Endothelial cell (in vitro differentiated cells): ENCODE data around the gene DCUN1D3. TPM values are rescaled to one million over a fixed set of nuclear protein-coding genes. Genes with fewer than 3 reads are reported as not detected.

Experiments
- DNase-seq: peaks from one replicate; pipeline ENCODE4 v3.0.0; 2021; ENCODE audit warnings: low spot score
- H3K27ac Mint-ChIP-seq: one replicate; pipeline ENCODE4 v1.8.0; 2021; ENCODE audit warnings: mixed read lengths, inconsistent platforms; ENCODE audit not compliant: unreplicated experiment
- H3K27me3 Mint-ChIP-seq: one replicate; pipeline ENCODE4 v1.8.0; 2021; ENCODE audit warnings: mild to moderate bottlenecking, moderate library complexity, mixed read lengths, inconsistent platforms; ENCODE audit not compliant: unreplicated experiment
- H3K36me3 Mint-ChIP-seq: one replicate; pipeline ENCODE4 v1.8.0; 2021; ENCODE audit warnings: mild to moderate bottlenecking, low read depth, mixed read lengths, inconsistent platforms; ENCODE audit not compliant: unreplicated experiment
- H3K4me1 Mint-ChIP-seq: one replicate; pipeline ENCODE4 v1.8.0; 2021; ENCODE audit warnings: mild to moderate bottlenecking, mixed read lengths, inconsistent platforms; ENCODE audit not compliant: unreplicated experiment
- H3K4me3 Mint-ChIP-seq: one replicate; pipeline ENCODE4 v1.8.0; 2021; ENCODE audit warnings: mild to moderate bottlenecking, mixed read lengths, inconsistent platforms; ENCODE audit not compliant: unreplicated experiment
- H3K9me3 Mint-ChIP-seq: one replicate; pipeline ENCODE4 v1.8.0; 2021; ENCODE audit warnings: mixed read lengths, inconsistent platforms; ENCODE audit not compliant: unreplicated experiment
- total RNA-seq: library from RNA; stranded (reverse); fragmentation: NEBNext Ultra II Directional; extraction: Animal tissue kit (Norgen Biotek cat#: 25700); gene quantifications from one replicate; pipeline ENCODE4 v1.2.1, GENCODE V29; 2021; ENCODE audit not compliant: unreplicated experiment
- TF ChIP-seq, protein P1 (sequence below): fragments of 200-600 bp; sonication (generic); IDR thresholded peaks from one replicate; pipeline ENCODE4 v1.5.0; 2021; ENCODE audit warnings: antibody characterized with exemption; ENCODE audit not compliant: unreplicated experiment

The DCUN1D3 gene
- total RNA-seq, 1 donor from 2014 or later = 17.2 TPM

DNA sequence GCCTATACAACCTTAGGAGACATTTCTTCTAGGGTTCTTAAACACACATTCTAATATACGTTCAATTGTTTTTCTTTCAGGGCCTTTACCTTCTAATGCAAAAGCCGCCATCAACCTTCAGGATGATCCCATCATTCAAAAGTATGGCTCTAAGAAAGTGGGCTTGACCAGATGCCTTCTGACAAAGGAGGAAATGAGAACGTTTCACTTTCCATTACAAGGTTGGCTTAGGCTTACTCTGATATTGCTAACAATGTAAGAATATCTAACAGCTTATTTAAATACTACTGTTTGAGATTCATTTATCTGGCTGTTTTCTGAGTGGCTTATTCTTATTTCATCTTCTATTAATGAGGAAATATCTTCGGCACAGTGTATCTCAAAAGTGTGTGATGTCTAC, 78.5 kb downstream of the DCUN1D3 start:
- no peaks in the 10 kb centered on the region for H3K9me3 Mint-ChIP-seq
- H3K4me1 Mint-ChIP-seq = no peaks in the 10 kb centered on the region
- no peak overlapping the region for H3K4me3 Mint-ChIP-seq
- no peaks in the 10 kb centered on the region for H3K27me3 Mint-ChIP-seq
- H3K36me3 Mint-ChIP-seq = peaks cover 4% of the 10 kb centered on the region
- no peak for DNase-seq
- TF ChIP-seq, protein P1, sequence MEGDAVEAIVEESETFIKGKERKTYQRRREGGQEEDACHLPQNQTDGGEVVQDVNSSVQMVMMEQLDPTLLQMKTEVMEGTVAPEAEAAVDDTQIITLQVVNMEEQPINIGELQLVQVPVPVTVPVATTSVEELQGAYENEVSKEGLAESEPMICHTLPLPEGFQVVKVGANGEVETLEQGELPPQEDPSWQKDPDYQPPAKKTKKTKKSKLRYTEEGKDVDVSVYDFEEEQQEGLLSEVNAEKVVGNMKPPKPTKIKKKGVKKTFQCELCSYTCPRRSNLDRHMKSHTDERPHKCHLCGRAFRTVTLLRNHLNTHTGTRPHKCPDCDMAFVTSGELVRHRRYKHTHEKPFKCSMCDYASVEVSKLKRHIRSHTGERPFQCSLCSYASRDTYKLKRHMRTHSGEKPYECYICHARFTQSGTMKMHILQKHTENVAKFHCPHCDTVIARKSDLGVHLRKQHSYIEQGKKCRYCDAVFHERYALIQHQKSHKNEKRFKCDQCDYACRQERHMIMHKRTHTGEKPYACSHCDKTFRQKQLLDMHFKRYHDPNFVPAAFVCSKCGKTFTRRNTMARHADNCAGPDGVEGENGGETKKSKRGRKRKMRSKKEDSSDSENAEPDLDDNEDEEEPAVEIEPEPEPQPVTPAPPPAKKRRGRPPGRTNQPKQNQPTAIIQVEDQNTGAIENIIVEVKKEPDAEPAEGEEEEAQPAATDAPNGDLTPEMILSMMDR = no peak
- no peak overlapping the region for H3K27ac Mint-ChIP-seq

DNA sequence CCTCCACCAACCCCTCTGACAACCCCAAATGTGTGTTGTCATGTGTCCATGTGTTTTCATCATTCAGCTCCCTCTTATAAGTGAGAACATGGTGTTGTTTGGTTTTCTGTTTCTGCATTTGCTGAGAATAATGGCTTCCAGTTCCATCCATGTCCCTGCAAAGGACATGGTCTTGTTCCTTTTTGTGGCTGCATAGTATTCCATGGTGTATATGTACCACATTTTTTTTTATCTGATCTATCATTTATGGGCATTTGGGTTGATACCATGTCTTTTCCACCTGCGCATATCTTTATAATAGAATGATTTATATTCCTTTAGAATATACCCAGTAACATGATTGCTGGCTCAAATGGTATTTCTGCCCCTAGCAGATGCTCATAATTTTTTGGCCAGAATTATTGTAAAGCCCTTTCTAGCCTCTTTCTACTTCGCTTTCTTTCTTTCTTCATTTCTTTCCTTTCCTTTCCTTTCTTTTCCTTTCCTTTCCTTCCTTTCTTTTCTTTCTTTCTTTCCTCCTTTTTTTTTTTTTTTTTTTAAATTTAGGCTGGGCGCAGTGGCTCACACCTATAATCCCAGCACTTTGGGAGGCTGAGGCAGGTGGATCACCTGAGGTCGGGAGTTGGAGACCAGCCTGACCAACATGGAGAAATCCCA, 81.1 kb downstream of the DCUN1D3 start:
- H3K36me3 Mint-ChIP-seq = peaks cover 4% of the 10 kb centered on the region
- no peaks in the 10 kb centered on the region for H3K4me1 Mint-ChIP-seq
- no peak for DNase-seq
- H3K9me3 Mint-ChIP-seq = no peaks in the 10 kb centered on the region
- no peaks in the 10 kb centered on the region for H3K27me3 Mint-ChIP-seq
- H3K4me3 Mint-ChIP-seq = no peak overlapping the region
- H3K27ac Mint-ChIP-seq = no peak overlapping the region
- TF ChIP-seq, protein P1 = no peak

DNA sequence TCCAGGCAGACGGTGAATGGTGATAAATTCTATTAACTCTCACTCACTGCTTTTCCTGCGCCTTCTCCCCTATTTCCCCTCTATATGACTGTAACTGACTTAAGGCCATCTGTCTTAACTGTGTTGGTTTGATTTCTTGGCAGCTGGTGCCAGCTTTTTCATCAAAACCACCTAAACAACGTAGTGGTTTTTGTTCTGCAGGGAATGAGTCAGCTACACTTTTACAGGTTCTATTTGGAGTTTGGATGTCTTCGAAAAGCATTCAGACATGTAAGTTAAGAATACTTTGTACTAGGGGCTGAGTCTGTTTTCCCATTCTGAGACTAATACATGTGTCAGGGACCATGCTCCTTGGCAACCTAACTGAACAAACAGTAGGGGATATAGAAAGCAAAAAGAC, 85.4 kb downstream of the DCUN1D3 start:
- Mint-ChIP-seq H3K27ac (no peak overlapping the region), H3K36me3 (no peaks in the 10 kb centered on the region), H3K4me3 (no peak overlapping the region), H3K9me3 (no peaks in the 10 kb centered on the region), H3K27me3 (peaks cover 3% of the 10 kb centered on the region), H3K4me1 (no peaks in the 10 kb centered on the region)
- TF ChIP-seq, protein P1 = no peak
- no peak for DNase-seq

DNA sequence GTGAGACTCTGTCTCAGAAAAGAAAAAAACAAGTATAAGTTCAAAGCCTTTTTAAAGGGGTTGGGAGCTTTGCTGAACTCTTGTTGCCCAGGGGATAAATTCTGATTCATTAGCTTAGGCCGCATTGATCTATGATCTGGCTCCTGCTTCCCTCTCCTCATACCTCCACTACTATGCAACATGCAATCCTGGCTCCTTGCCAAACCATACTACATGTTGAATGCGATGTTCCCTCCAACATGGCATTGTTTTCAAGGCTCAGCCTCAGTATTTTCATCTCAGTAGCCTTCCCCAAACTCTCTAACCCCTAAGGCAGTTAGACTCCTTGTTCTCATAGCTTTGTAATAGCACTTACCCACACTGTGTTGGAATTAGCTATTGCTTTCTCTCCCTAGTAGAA, 87.6 kb downstream of the DCUN1D3 start:
- H3K4me3 Mint-ChIP-seq = no peak overlapping the region
- no peak overlapping the region for H3K27ac Mint-ChIP-seq
- TF ChIP-seq, protein P1 = no peak
- H3K4me1 Mint-ChIP-seq = peaks cover 2% of the 10 kb centered on the region
- H3K36me3 Mint-ChIP-seq = no peaks in the 10 kb centered on the region
- no peak for DNase-seq
- peaks cover 3% of the 10 kb centered on the region for H3K27me3 Mint-ChIP-seq
- H3K9me3 Mint-ChIP-seq = no peaks in the 10 kb centered on the region

DNA sequence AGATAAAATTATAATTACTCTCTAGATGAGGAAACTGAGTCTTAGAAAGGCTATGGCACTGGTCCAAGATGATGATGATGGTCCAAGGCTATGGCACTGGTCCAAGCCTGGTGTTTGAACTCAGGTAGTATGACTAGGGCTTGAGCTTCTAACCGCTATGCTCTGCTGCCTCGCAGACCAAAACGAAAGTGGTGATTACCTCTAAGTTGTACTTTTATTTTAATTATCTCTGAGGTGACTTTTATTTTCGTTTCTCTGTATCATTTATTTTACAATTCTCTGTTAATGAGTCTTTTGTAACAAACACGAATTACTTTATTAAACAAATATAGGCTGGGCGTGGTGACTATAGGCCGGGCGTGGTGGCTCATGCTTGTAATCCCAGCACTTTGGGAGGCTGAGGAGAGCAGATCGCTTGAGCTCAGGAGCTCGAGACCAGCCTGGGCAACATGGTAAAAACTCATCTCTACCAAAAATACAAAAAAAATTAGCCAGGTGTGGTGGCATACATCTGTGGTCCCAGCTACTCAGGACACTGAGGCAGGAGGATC, 88.2 kb downstream of the DCUN1D3 start:
- Mint-ChIP-seq H3K36me3 (no peaks in the 10 kb centered on the region), H3K9me3 (no peaks in the 10 kb centered on the region), H3K27me3 (peaks cover 3% of the 10 kb centered on the region), H3K4me1 (peaks cover 2% of the 10 kb centered on the region), H3K27ac (no peak overlapping the region), H3K4me3 (no peak overlapping the region)
- TF ChIP-seq, protein P1 = no peak
- DNase-seq = no peak
